Small intestine (tissue), 7 donors: ENCODE data around the gene CFAP52. TPM values are rescaled to one million over a fixed set of nuclear protein-coding genes. Genes with fewer than 3 reads are reported as not detected.
"Not testable (repeated sequence)": the region's sequence is repeated elsewhere in the genome, so short reads cannot be mapped to it uniquely, and the experiment has no call there.

ENCODE experiments used
- DNase-seq, 2 donors: peaks; one replicate each; pipeline versions ENCODE4 v3.0.0 to v3.0.0-alpha.2; 2013
- FAIRE-seq: peaks from 2 replicates; lab custom pipeline; 2012; peaks lifted over from hg19 to GRCh38; lab: Jason Lieb, UNC
- H3K27ac ChIP-seq, 3 donors: one replicate each; pipeline ENCODE4 v1.5.1; 2013; ENCODE audit warnings: low read length in 2 of 3, mild to moderate bottlenecking in 2 of 3, control low read depth in 1 of 3, inconsistent platforms in 1 of 3, low read depth in 1 of 3, moderate library complexity in 1 of 3
- H3K27me3 ChIP-seq, 3 donors: one replicate each; pipeline ENCODE4 v1.6.1; 2013; ENCODE audit warnings: low read length in 3 of 3, inconsistent platforms in 1 of 3; ENCODE audit not compliant: control insufficient read depth in 3 of 3, insufficient read depth in 3 of 3
- H3K36me3 ChIP-seq, 3 donors: one replicate each; pipeline ENCODE4 v1.6.1; 2013; ENCODE audit warnings: low read length in 3 of 3, inconsistent platforms in 1 of 3, low read depth in 1 of 3, mild to moderate bottlenecking in 1 of 3, moderate library complexity in 1 of 3; ENCODE audit not compliant: control insufficient read depth in 3 of 3, insufficient read depth in 2 of 3
- H3K4me1 ChIP-seq, 3 donors: one replicate each; pipeline ENCODE4 v1.6.1; 2013; ENCODE audit warnings: low read length in 2 of 3, inconsistent platforms in 1 of 3, low read depth in 1 of 3, mild to moderate bottlenecking in 1 of 3, moderate library complexity in 1 of 3; ENCODE audit not compliant: control insufficient read depth in 3 of 3, insufficient read depth in 2 of 3
- H3K4me3 ChIP-seq, 3 donors: one replicate each; pipeline ENCODE4 v1.5.1; 2013; ENCODE audit warnings: low read length in 3 of 3, control low read depth in 1 of 3, inconsistent platforms in 1 of 3, low read depth in 1 of 3, mild to moderate bottlenecking in 1 of 3, moderate library complexity in 1 of 3
- H3K9me3 ChIP-seq, 2 donors: one replicate each; pipeline ENCODE4 v1.6.1; 2013; ENCODE audit warnings: low read depth in 1 of 2, low read length in 1 of 2; ENCODE audit not compliant: control insufficient read depth in 2 of 2, insufficient read depth in 1 of 2
- WGBS, 3 donors: extraction: QIAGEN DNeasy Blood & Tissue Kit; methylation state at CpG; one replicate each; pipeline ENCODE4 v1.1.7; 2013; 5-methylcytosine and 5-hydroxymethylcytosine counted together
- polyA plus RNA-seq, 4 donors: library from polyadenylated mRNA; stranded (reverse) in 3 of 4; unstranded in 1 of 4; fragments of 200-250 nt in 3 of 4; fragments of 120-200 nt in 1 of 4; gene quantifications; one replicate each; pipeline versions ENCODE4 v1.2.1 to v1.2.3, GENCODE V29; 2013
- donor health status: healthy with polysubstance abuse.
- donor health status: control.
- donor health status: control.
- donor health status: Bipolar disorder and iron deficiency.
- donor health status: healthy.

The CFAP52 gene
- polyA plus RNA-seq, 4 donors = 0.71 TPM; not detected in 3

DNA sequence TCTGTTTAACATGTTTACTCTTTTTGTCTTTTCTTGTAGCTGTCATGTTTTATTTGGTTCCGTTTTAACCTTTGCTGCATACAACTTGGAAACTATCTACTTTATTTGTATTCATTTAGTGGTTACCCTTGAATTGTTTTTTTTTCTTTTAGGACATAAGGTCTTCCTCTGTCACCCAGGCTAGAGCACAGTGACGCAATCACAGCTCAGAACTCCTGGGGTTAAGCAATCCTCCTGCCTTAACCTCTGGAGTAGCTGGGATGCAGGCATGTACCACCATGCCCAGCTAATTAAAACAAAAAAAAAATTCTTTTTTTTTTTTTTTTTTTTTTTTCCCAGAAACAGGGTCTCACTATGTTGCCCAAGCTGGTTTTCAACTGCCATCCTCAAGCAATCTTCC is 39.0 kb downstream of the CFAP52 start:
- Histone ChIP-seq H3K27ac (no peak overlapping the region), H3K9me3 (no peaks in the 10 kb centered on the region), H3K36me3 (no peaks in the 10 kb centered on the region), H3K4me3 (no peak overlapping the region), H3K27me3 (no peaks in the 10 kb centered on the region), H3K4me1 (no peaks in the 10 kb centered on the region)
- FAIRE-seq (no peak), DNase-seq (no peak)
- WGBS, 3 donors = 34 to 49% (median 46%) methylated on average over 2 of the region's 2 CpGs

DNA sequence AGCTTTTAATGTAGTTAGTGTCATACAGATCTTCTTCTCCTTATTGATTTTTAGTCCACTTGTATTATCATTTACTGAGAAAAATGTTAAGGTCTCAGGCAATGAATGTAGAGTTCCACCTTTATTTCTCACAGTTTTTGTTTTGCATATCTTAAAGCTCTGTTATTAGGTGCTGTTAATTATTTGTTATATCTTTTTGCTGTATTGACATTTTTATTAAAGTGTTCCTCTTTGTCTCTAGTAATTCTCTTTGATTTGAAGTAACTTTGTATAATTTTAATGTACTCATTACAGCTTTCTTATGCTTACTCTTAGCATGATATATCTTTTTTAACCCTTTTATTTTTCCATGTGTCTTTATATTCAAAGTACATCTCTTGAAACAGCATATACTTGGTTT is 46.5 kb downstream of the CFAP52 start:
- DNase-seq (no peak), FAIRE-seq (no peak)
- Histone ChIP-seq H3K27me3 (peaks cover 0 to 1% (median 0%) of the 10 kb centered on the region in 3 donors), H3K27ac (no peak overlapping the region), H3K4me3 (no peak overlapping the region), H3K4me1 (no peaks in the 10 kb centered on the region), H3K36me3 (no peaks in the 10 kb centered on the region), H3K9me3 (peaks cover 0 to 9% of the 10 kb centered on the region in 2 donors)

DNA sequence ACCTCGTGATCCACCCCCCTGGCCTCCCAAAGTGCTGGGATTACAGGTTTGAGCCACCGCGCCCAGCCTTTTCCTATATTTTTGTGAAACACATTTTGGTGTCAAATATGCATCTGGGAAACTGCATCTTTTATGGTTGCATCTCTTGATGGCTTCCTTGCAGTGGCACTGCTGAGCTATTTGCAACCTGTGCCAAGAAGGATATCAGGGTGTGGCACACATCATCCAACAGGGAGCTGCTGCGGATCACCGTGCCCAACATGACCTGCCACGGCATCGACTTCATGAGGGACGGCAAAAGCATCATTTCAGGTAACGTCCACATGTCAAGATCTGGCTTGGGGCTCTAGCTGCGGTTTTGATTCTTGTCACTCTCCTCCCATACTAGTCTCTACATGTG is 52.1 kb downstream of the CFAP52 start:
- Histone ChIP-seq H3K27ac (no peak overlapping the region), H3K9me3 (peaks cover 0 to 5% of the 10 kb centered on the region in 2 donors), H3K27me3 (peaks cover 0 to 1% (median 0%) of the 10 kb centered on the region in 3 donors), H3K4me1 (no peaks in the 10 kb centered on the region), H3K4me3 (no peak overlapping the region), H3K36me3 (no peaks in the 10 kb centered on the region)
- 42 to 76% (median 52%) methylated on average over 10 of the region's 10 CpGs for WGBS, 3 donors
- DNase-seq (peak in 1 of 2 donors; percentile 79), FAIRE-seq (no peak)

DNA sequence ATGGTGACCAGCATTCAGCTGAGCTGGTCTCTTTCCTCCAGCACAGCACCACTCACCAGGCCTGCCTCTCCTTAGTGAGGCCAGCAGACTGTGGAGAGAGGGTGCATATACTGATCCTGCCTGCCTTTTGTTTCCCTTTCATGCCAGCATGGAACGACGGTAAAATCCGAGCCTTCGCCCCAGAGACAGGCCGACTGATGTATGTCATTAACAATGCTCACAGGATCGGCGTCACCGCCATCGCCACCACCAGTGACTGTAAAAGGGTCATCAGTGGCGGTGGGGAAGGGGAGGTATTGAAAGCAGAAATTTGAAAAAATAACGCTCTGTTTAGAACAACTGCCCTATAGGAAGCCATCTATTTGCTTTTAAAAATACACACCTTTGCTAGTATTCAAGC is 56.3 kb downstream of the CFAP52 start:
- no peaks in the 10 kb centered on the region for H3K9me3 ChIP-seq
- H3K27me3 ChIP-seq = peaks cover 0 to 4% (median 0%) of the 10 kb centered on the region in 3 donors
- H3K36me3 ChIP-seq = no peaks in the 10 kb centered on the region
- H3K27ac ChIP-seq = no peak overlapping the region
- H3K4me3 ChIP-seq = no peak overlapping the region
- 95 to 96% (median 96%) methylated on average over 11 of the region's 11 CpGs for WGBS, 3 donors
- H3K4me1 ChIP-seq = no peaks in the 10 kb centered on the region
- FAIRE-seq = no peak
- DNase-seq = no peak

DNA sequence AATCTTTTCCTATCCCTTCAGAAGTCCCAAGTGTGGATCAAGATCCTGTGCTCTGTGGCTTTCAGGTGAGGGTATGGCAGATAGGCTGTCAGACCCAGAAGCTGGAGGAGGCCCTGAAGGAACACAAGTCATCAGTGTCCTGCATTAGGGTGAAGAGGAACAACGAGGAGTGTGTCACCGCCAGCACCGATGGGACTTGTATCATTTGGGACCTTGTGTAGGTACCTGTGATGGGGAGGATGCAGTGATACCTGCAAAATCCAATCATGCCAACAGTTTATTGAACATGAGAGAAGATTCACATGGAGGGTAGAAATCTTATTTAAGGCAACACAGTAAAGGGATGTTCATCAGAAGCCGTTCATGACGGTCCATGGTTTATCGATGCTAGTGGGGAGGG is 58.9 kb downstream of the CFAP52 start:
- FAIRE-seq (no peak), DNase-seq (no peak)
- WGBS, 3 donors = 91 to 95% (median 91%) methylated on average over 6 of the region's 6 CpGs

DNA sequence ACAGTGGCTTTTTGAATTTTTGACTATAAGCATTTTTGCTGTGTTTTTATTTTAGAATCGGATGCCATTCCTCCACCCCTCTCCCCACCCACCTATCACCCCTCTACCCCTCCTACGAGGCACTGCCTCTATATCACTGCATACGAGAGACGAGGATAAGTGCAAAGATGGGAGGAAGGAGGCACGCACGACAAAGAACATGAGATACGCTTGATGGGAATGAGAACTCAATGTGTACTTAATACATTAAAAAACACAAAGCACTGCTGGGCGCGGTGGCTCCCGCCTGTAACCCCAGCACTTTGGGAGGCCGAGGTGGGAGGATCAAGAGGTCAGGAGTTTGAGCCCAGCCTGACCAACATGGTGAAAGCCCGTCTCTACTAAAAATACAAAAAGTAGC is 60.1 kb downstream of the CFAP52 start:
- no peak for FAIRE-seq
- Histone ChIP-seq H3K36me3 (no peaks in the 10 kb centered on the region), H3K9me3 (peaks cover 0 to 2% of the 10 kb centered on the region in 2 donors), H3K4me1 (no peaks in the 10 kb centered on the region), H3K27ac (no peak overlapping the region), H3K4me3 (no peak overlapping the region), H3K27me3 (peaks cover 0 to 4% (median 0%) of the 10 kb centered on the region in 3 donors)
- 88 to 91% (median 90%) methylated on average over 12 of the region's 12 CpGs for WGBS, 3 donors
- DNase-seq = no peak

More for the DNA sequence above, 58.9 kb downstream of the CFAP52 start:
- Histone ChIP-seq H3K4me1 (no peaks in the 10 kb centered on the region), H3K4me3 (no peak overlapping the region), H3K27me3 (peaks cover 0 to 4% (median 0%) of the 10 kb centered on the region in 3 donors), H3K27ac (no peak overlapping the region), H3K9me3 (no peaks in the 10 kb centered on the region), H3K36me3 (no peaks in the 10 kb centered on the region)

DNA sequence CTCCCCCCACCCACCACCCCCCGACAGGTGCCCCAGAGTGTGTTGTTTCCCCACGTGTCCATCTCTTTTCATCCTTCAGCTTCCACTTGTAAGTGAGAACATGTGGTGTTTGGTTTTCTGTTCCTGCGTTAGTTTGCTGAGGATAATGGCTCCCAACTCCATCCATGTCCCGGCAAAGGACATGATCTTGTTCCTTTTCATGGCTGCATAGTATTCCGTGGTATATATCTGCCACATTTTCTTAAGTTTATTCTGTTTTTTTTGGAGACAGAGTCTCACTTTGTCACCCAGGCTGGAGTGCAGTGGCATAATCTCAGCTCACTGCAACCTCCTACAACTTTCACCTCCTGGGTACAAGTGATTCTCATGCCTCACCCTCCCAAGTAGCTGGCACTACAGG is 63.9 kb downstream of the CFAP52 start:
- not testable (repeated sequence) for H3K4me3 ChIP-seq, H3K9me3 ChIP-seq, DNase-seq, FAIRE-seq, H3K27ac ChIP-seq, H3K4me1 ChIP-seq, H3K36me3 ChIP-seq, H3K27me3 ChIP-seq
- WGBS, 3 donors = 88 to 98% (median 96%) methylated on average over 5 of the region's 5 CpGs

DNA sequence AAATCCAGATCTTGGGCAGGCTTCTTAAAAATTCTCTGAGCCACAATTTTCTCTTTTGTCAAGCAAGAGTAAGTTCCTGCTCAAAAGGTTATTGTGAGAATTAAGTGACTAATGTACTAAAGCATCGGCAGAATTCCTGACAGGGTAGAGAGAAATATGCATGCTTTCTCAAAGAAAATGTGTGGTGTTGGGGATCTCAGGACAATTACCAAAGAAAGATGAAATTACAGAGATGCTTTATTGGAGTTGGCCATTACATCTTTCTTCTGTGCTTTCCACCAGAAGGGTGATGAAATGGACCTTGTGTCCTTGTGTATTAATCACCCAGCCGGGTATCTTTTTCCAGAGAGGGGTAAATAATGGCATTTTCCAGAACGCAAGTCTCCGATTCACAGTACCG is 67.2 kb downstream of the CFAP52 start:
- Histone ChIP-seq H3K27me3 (peaks cover 0 to 8% (median 0%) of the 10 kb centered on the region in 3 donors), H3K9me3 (peaks cover 0 to 2% of the 10 kb centered on the region in 2 donors), H3K4me1 (peaks cover 0 to 8% (median 0%) of the 10 kb centered on the region in 3 donors), H3K27ac (no peak overlapping the region), H3K4me3 (no peak overlapping the region), H3K36me3 (no peaks in the 10 kb centered on the region)
- DNase-seq (no peak), FAIRE-seq (no peak)
- WGBS, 3 donors = 90 to 94% (median 93%) methylated on average over 5 of the region's 5 CpGs
